HL-60 (cell line): Measurements from ENCODE around the gene KDM1B.

Experiments
- CTCF ChIP-seq: IDR thresholded peaks from one replicate; pipeline ENCODE4 v1.5.1; 2011; ENCODE audit warnings: low read length, control low read depth, inconsistent platforms; ENCODE audit not compliant: insufficient read depth
- POLR2AphosphoS5 ChIP-seq: IDR thresholded peaks from 2 replicates; pipeline ENCODE4 v1.6.1; 2012; ENCODE audit warnings: low read depth

GRCh38 chr6:18118330-18118729 lies 36.9 kb upstream of the KDM1B start:
- TF ChIP-seq POLR2AphosphoS5, result no peak
- no peak for TF ChIP-seq CTCF
